GM10248 (cell line): ENCODE data around the gene PIK3R2.
A peak's percentile ranks its signal among the peaks of the same experiment; 100 is the strongest.
"Not testable (repeated sequence)": the region's sequence is repeated elsewhere in the genome, so short reads cannot be mapped to it uniquely, and the experiment has no call there.

Experiments used
- CTCF ChIA-PET: fragments of 300-600 bp; sonication (Branson Sonifier 250); formaldehyde crosslinking; extraction: SDS; loops from one replicate; lab custom pipeline; 2021; ENCODE audit warnings: antibody characterized with exemption; lab: Yijun Ruan, JAX
- POLR2A ChIA-PET: fragments of 350-650 bp; sonication (Branson Sonifier 250); formaldehyde crosslinking; extraction: SDS; loops from one replicate; lab custom pipeline; 2020; ENCODE audit warnings: antibody characterized with exemption; lab: Yijun Ruan, JAX
- DNase-seq: peaks from one replicate; pipeline ENCODE4 v3.0.0; 2012; ENCODE audit errors: extremely low spot score
- TF ChIP-seq, protein P1 (sequence below): IDR thresholded peaks from 2 replicates; pipeline ENCODE4 v1.5.1; 2012; ENCODE audit warnings: mild to moderate bottlenecking, low read depth; ENCODE audit errors: extremely low read depth, missing control alignments, control extremely low read depth

Gene PIK3R2

DNA sequence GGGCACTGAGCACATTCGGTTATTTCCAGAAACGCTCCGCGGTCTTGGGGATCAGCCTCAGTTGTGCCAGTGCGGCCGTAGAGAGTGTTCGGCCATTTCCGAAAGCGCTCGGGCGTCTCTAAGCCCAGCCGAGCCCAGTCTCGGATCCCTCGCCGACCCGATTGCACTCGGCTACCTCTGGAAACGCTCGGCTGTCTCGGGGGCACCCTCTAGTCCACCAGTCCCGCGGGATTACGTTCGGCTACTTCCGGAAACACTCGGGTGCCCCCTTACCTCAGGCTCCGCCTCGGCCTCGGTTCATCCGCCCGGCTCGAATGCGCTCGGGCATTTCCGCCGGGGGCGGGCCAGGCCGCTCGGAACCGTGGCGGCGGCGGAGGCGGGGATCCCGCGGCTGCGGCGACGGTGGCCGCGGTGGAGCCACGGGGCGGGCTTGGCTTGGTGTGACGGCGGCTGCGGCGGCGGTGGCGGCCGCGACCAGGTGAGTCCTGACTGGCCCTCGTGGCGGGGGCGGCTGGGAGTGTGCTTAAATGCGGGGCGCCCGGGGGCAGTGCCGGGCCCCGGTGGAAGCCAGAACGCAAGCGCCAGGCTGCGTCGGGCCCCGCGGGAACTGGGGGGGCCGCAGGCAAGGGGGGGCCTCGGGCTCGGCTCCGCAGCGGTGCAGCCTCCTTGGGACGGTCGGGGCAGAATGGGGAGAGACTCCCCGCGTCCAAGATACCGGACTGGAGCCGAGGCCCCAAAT is at the start of gene PIK3R2:
Gene PIK3R2, plus strand, starts transcription at position 347 of the 739 bp plus-strand sequence. CDS start 2,717 bp downstream, outside the sequence.
- CTCF ChIA-PET: interaction anchor here (0.9 to 3.0 kb wide), 19 partner anchors 8 to 258 kb away, joined by 3 to 18 read pairs (median 6); partner anchors contain the start of gene IL12RB1
- TF ChIP-seq, protein P1, sequence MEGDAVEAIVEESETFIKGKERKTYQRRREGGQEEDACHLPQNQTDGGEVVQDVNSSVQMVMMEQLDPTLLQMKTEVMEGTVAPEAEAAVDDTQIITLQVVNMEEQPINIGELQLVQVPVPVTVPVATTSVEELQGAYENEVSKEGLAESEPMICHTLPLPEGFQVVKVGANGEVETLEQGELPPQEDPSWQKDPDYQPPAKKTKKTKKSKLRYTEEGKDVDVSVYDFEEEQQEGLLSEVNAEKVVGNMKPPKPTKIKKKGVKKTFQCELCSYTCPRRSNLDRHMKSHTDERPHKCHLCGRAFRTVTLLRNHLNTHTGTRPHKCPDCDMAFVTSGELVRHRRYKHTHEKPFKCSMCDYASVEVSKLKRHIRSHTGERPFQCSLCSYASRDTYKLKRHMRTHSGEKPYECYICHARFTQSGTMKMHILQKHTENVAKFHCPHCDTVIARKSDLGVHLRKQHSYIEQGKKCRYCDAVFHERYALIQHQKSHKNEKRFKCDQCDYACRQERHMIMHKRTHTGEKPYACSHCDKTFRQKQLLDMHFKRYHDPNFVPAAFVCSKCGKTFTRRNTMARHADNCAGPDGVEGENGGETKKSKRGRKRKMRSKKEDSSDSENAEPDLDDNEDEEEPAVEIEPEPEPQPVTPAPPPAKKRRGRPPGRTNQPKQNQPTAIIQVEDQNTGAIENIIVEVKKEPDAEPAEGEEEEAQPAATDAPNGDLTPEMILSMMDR: no peak
- POLR2A ChIA-PET: interaction anchor here (0.6 to 0.9 kb wide), 2 partner anchors 121 to 127 kb away, joined by 3 read pairs; partner anchors contain the start of gene IQCN
- peak; percentile 99 for DNase-seq

DNA sequence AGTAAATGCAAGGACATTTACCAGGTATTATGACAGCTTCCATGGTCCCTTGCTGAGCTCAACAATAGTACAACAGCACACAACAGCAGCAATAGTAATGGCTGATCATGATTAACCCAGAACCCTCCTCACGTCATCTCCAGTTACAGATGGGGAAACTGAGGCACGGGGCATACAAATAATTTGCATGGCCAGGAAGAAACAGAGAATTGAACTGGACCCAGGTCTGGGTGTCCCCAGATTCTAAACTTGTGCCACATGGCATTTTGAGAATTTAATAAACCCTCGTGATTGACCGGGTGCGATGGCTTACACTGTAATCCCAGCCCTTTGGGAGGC is 48.2 kb upstream of the PIK3R2 start:
- POLR2A ChIA-PET: no interaction called here

GRCh38 chr19:18105259-18105658 is 47.7 kb upstream of the PIK3R2 start:
- POLR2A ChIA-PET, DNase-seq: not testable (repeated sequence)
- CTCF ChIA-PET: interaction anchor here (4.0 kb wide), 1 partner anchor 8 kb away, joined by 16 read pairs; no protein-coding TSS in a partner anchor

More for the DNA sequence above, 48.2 kb upstream of the PIK3R2 start:
- TF ChIP-seq, protein P1: no peak
- CTCF ChIA-PET: interaction anchor here (1.6 to 4.0 kb wide), 2 partner anchors 9 to 56 kb away, joined by 4 to 16 read pairs; no protein-coding TSS in a partner anchor
- no peak for DNase-seq

DNA sequence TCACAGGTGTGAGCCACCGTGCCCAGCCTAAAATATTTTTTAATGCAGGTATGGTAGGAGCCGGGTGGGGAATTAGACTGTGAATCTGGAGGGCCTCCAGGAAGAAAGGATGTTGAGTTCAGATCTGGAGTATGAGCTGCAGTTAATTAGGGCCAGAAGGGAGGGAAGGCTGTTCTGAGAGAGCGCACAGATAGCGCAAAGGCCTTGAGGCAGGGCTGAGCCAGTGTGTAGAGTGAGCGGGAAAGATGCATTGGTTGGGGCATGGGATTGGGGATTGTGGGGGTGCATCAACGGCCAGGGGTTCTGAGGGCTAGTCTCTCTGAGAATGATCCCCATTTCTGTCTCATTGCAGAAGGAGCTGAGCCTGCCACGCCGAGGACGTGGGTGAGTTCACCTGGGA is 45.7 kb upstream of the PIK3R2 start:
- POLR2A ChIA-PET: no interaction called here
- CTCF ChIA-PET: interaction anchor here (1.2 to 4.2 kb wide), 4 partner anchors 9 to 60 kb away, joined by 3 to 18 read pairs (median 6); partner anchors contain the start of gene MAST3
- TF ChIP-seq, protein P1: no peak
- no peak for DNase-seq

GRCh38 chr19:18108897-18109296 is 44.1 kb upstream of the PIK3R2 start:
- DNase-seq: no peak
- ChIA-PET POLR2A (no interaction called here), CTCF (interaction anchor here (0.7 to 4.2 kb wide), 12 partner anchors 11 to 279 kb away, joined by 3 to 18 read pairs (median 4); partner anchors contain the start of gene MAST3)
- TF ChIP-seq, protein P1: no peak

DNA sequence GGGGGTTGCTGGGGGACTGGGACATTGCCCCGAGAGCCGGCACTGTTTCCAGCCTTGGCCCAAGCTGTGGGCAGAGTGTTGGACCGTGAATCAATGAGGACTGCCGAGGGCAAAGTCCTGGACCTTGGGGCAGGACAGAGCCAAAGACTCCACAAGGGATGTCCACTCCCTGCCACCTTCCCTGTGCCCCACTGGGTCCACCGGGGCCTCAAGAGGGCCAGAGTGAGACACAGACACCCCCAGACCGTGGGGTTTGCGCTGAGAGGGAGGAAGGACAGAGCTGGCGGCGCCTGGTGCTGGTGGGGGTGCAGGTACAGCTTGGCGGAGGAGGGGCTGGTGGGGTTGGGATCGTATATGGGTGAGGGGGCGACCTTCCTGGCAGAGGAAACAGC is 43.6 kb upstream of the PIK3R2 start:
- TF ChIP-seq, protein P1: no peak
- CTCF ChIA-PET: interaction anchor here (0.7 to 4.2 kb wide), 14 partner anchors 11 to 279 kb away, joined by 3 to 18 read pairs (median 4); partner anchors contain the start of genes MAST3 and PIK3R2
- no peak for DNase-seq
- POLR2A ChIA-PET: interaction anchor here (0.6 kb wide), 2 partner anchors 74 to 95 kb away, joined by 3 to 4 read pairs; no protein-coding TSS in a partner anchor
